Neural crest cell (in vitro differentiated cells): Measurements from ENCODE around the gene RGS7. TPM values are rescaled to one million over a fixed set of nuclear protein-coding genes. Genes with fewer than 3 reads are reported as not detected.

Experiments
- DNase-seq: peaks from one replicate; pipeline ENCODE4 v3.0.0; 2021; ENCODE audit warnings: low read depth, mixed read lengths, low spot score
- H3K27ac Mint-ChIP-seq: one replicate; pipeline ENCODE4 v1.8.0; 2021; ENCODE audit warnings: mild to moderate bottlenecking, mixed read lengths; ENCODE audit not compliant: unreplicated experiment
- H3K27me3 Mint-ChIP-seq: 2 replicates; pipeline ENCODE4 v1.8.0; 2021; ENCODE audit warnings: low read depth, mild to moderate bottlenecking, mixed read lengths
- H3K36me3 Mint-ChIP-seq: 2 replicates; pipeline ENCODE4 v1.8.0; 2021; ENCODE audit warnings: low read depth, mild to moderate bottlenecking, mixed read lengths
- H3K4me1 Mint-ChIP-seq: 2 replicates; pipeline ENCODE4 v1.8.0; 2021; ENCODE audit warnings: mixed read lengths
- H3K4me3 Mint-ChIP-seq: one replicate; pipeline ENCODE4 v1.8.0; 2021; ENCODE audit warnings: mild to moderate bottlenecking, mixed read lengths
- H3K9me3 Mint-ChIP-seq: 2 replicates; pipeline ENCODE4 v1.8.0; 2021; ENCODE audit warnings: mixed read lengths
- CTCF ChIP-seq: fragments of 200-600 bp; sonication (generic); conservative IDR thresholded peaks from 2 replicates; pipeline ENCODE4 v1.5.0; 2021; ENCODE audit warnings: antibody characterized with exemption, mild to moderate bottlenecking
- total RNA-seq: library from RNA; stranded (reverse); gene quantifications from 2 replicates; pipeline ENCODE4 v1.2.1, GENCODE V29; 2021

RGS7 gene
- total RNA-seq, 1 donor from 2014 or later: 0.65 TPM

- Mint-ChIP-seq H3K36me3 (no peaks in the 10 kb centered on the region), H3K4me1 (no peaks in the 10 kb centered on the region), H3K27me3 (no peaks in the 10 kb centered on the region), H3K9me3 (peaks cover 4% of the 10 kb centered on the region), H3K27ac (no peak overlapping the region), H3K4me3 (no peak overlapping the region)
- TF ChIP-seq CTCF: no peak
- no peak for DNase-seq
Observed at GRCh38 chr1:241271427-241271826, 85.6 kb downstream of the RGS7 start.

GRCh38 chr1:241270016-241270415 is 87.0 kb downstream of the RGS7 start:
- H3K27me3 Mint-ChIP-seq: no peaks in the 10 kb centered on the region
- H3K4me1 Mint-ChIP-seq: no peaks in the 10 kb centered on the region
- H3K9me3 Mint-ChIP-seq: peaks cover 7% of the 10 kb centered on the region
- H3K4me3 Mint-ChIP-seq: no peak overlapping the region
- DNase-seq: no peak
- no peak overlapping the region for H3K27ac Mint-ChIP-seq
- TF ChIP-seq CTCF: no peak
- no peaks in the 10 kb centered on the region for H3K36me3 Mint-ChIP-seq

GRCh38 chr1:241269116-241269515 is 87.9 kb downstream of the RGS7 start:
- H3K4me3 Mint-ChIP-seq: no peak overlapping the region
- no peaks in the 10 kb centered on the region for H3K36me3 Mint-ChIP-seq
- no peaks in the 10 kb centered on the region for H3K27me3 Mint-ChIP-seq
- TF ChIP-seq CTCF: no peak
- peaks cover 7% of the 10 kb centered on the region for H3K9me3 Mint-ChIP-seq
- H3K4me1 Mint-ChIP-seq: no peaks in the 10 kb centered on the region
- DNase-seq: no peak
- H3K27ac Mint-ChIP-seq: no peak overlapping the region

- Mint-ChIP-seq H3K27me3 (no peaks in the 10 kb centered on the region), H3K4me3 (no peak overlapping the region), H3K36me3 (no peaks in the 10 kb centered on the region), H3K9me3 (peaks cover 4% of the 10 kb centered on the region), H3K27ac (no peak overlapping the region), H3K4me1 (no peaks in the 10 kb centered on the region)
- TF ChIP-seq CTCF: no peak
- DNase-seq: no peak
Observed at GRCh38 chr1:241266121-241266520, 90.9 kb downstream of the RGS7 start.

- no peak overlapping the region for H3K27ac Mint-ChIP-seq
- no peak overlapping the region for H3K4me3 Mint-ChIP-seq
- H3K36me3 Mint-ChIP-seq: no peaks in the 10 kb centered on the region
- no peaks in the 10 kb centered on the region for H3K4me1 Mint-ChIP-seq
- TF ChIP-seq CTCF: no peak
- DNase-seq: no peak
- H3K9me3 Mint-ChIP-seq: peaks cover 4% of the 10 kb centered on the region
- no peaks in the 10 kb centered on the region for H3K27me3 Mint-ChIP-seq
Observed at GRCh38 chr1:241265428-241265827, 91.6 kb downstream of the RGS7 start.

- TF ChIP-seq CTCF: no peak
- H3K4me1 Mint-ChIP-seq: no peaks in the 10 kb centered on the region
- H3K27ac Mint-ChIP-seq: no peak overlapping the region
- no peak for DNase-seq
- H3K4me3 Mint-ChIP-seq: no peak overlapping the region
- no peaks in the 10 kb centered on the region for H3K36me3 Mint-ChIP-seq
- H3K27me3 Mint-ChIP-seq: no peaks in the 10 kb centered on the region
- H3K9me3 Mint-ChIP-seq: peaks cover 4% of the 10 kb centered on the region
Observed at GRCh38 chr1:241263346-241263745, 93.7 kb downstream of the RGS7 start.
